ENCODE measurements around the gene CLINT1. TPM values are rescaled to one million over a fixed set of nuclear protein-coding genes. Genes with fewer than 3 reads are reported as not detected.

CLINT1 gene
- total RNA-seq, 4 donors from 2014 or later = 89.3 to 122 (median 107) TPM

DNA sequence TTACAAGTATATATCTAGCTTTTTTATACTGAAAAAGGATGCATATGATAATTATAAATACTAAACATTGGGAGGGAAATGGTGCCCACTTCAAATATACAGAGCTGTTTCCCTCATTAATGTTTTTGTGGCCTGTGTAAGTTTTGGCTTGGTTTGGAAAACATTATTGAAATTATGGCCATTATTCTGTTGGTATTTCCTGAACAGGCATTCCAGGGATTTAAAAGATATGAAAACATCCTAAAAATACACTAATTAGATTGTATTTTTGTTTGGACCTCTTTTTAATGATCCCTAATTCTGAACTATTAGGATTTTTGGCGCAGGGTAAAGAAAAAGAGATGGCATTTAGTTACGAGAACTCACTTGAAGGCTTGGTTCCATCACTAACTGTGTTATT lies 50.9 kb downstream of the CLINT1 start:
- no peak for DNase-seq (ENCODE audit: low spot score in 2 of 2)
- no peak overlapping the region for H3K4me3 ChIP-seq (ENCODE audit: low read depth, poor library complexity, severe bottlenecking)
- intact Hi-C loops (cut with DNase I; ENCODE audit: low total_unique reads) = no loop called here
- TF ChIP-seq CTCF (IDR thresholded peaks at IDR 0.05) (no peak), POLR2A (IDR thresholded peaks at IDR 0.05) (no peak)
- WGBS, 2 donors = 72 to 83% methylated on average over 2 of the region's 2 CpGs

DNA sequence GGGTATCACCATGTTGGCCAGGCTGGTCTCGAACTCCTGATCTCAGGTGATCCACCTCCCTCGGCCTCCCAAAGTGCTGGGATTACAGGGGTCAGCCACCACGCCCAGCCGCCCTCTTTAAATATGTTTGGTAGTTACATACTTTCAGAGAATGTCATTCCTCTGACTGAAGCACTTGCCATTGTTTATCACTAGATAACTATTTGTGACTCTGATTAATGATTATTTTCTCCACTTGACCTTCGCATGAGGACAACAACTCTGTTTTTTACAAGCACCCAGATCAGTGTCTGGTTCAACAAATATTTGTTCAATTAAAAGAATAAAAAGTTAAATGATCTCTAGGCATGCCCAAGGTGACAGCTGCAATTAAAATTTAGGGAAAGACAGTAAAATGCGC lies 56.2 kb downstream of the CLINT1 start:
- intact Hi-C loops (cut with DNase I; ENCODE audit: low total_unique reads) = no loop called here
- H3K4me3 ChIP-seq (ENCODE audit: low read depth, poor library complexity, severe bottlenecking) = no peak overlapping the region
- TF ChIP-seq POLR2A (IDR thresholded peaks at IDR 0.05) (no peak), CTCF (IDR thresholded peaks at IDR 0.05) (no peak)
- DNase-seq (ENCODE audit: low spot score in 2 of 2) = no peak
- WGBS, 2 donors = 96 to 99% methylated on average over 6 of the region's 6 CpGs

- no peak for DNase-seq (ENCODE audit: low spot score in 2 of 2)
- intact Hi-C loops (cut with DNase I; ENCODE audit: low total_unique reads) = no loop called here
- no peak for TF ChIP-seq POLR2A (IDR thresholded peaks at IDR 0.05)
- no peak for TF ChIP-seq CTCF (IDR thresholded peaks at IDR 0.05)
- WGBS, 2 donors = 77 to 79% methylated on average over 1 of the region's 1 CpG
- H3K4me3 ChIP-seq (ENCODE audit: low read depth, poor library complexity, severe bottlenecking) = no peak overlapping the region
These were observed 58.8 kb downstream of the CLINT1 start for GRCh38 chr5:157800137-157800536.

- no peak overlapping the region for H3K4me3 ChIP-seq (ENCODE audit: low read depth, poor library complexity, severe bottlenecking)
- intact Hi-C loops (cut with DNase I; ENCODE audit: low total_unique reads) = no loop called here
- TF ChIP-seq POLR2A (IDR thresholded peaks at IDR 0.05) = no peak
- no peak for TF ChIP-seq CTCF (IDR thresholded peaks at IDR 0.05)
- WGBS, 2 donors = 95 to 98% methylated on average over 1 of the region's 1 CpG
- DNase-seq (ENCODE audit: low spot score in 2 of 2) = no peak
These were observed 59.4 kb downstream of the CLINT1 start for GRCh38 chr5:157799578-157799977.

DNA sequence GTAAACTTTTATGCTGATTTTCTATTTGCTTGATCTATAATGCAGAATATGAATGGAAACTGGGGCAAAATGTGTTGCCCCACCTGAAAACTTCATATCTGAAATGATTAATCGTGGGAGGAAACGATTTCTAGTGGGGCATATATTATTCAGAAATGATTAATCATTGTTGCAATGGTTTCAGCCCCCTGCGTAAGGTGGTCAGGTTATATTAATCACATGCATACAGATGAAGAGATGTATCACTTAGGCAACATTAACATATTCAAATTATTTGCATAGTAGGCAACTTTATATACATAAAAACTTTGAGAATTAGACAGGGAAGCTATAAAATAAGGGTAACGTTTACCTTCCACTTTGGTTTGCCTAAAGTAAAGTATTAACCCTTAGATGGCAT lies 65.6 kb downstream of the CLINT1 start:
- WGBS, 2 donors = 75 to 77% methylated on average over 4 of the region's 4 CpGs
- H3K4me3 ChIP-seq (ENCODE audit: low read depth, poor library complexity, severe bottlenecking) = no peak overlapping the region
- no peak for TF ChIP-seq CTCF (IDR thresholded peaks at IDR 0.05)
- no peak for TF ChIP-seq POLR2A (IDR thresholded peaks at IDR 0.05)
- no peak for DNase-seq (ENCODE audit: low spot score in 2 of 2)
- intact Hi-C loops (cut with DNase I; ENCODE audit: low total_unique reads) = no loop called here

- intact Hi-C loops (cut with DNase I; ENCODE audit: low total_unique reads) = no loop called here
- H3K4me3 ChIP-seq (ENCODE audit: low read depth, poor library complexity, severe bottlenecking) = no peak overlapping the region
- 93 to 94% methylated on average over 3 of the region's 3 CpGs for WGBS, 2 donors
- TF ChIP-seq POLR2A (IDR thresholded peaks at IDR 0.05) (no peak), CTCF (IDR thresholded peaks at IDR 0.05) (no peak)
- DNase-seq (ENCODE audit: low spot score in 2 of 2) = no peak
These were observed 73.1 kb downstream of the CLINT1 start for GRCh38 chr5:157785801-157786200.
